K562 (cell line): ENCODE results near the gene HOXA4. TPM values are rescaled to one million over a fixed set of nuclear protein-coding genes. Genes with fewer than 3 reads are reported as not detected.

Experiments
- ATAC-seq: fragments of 200-7000 bp; cut with Tn5 transposase; 3 replicates; pipeline ENCODE4 v1.9.1; 2020; ENCODE audit warnings: moderate library complexity
- BruUV-seq: library from RNA; stranded (reverse); fragments of 400-500 nt; replicated peaks from 2 replicates; lab custom pipeline; 2021; lab: Mats Ljungman, UMichigan
- CTCF ChIA-PET: fragments of 300-600 bp; formaldehyde crosslinking; extraction: SDS; loops from one replicate; lab custom pipeline; 2021; ENCODE audit warnings: low intra/inter-chr PET ratio; lab: Yijun Ruan, JAX
- POLR2A ChIA-PET: fragments of 300-600, 350-650 bp; sonication (Branson Sonifier 250); formaldehyde crosslinking; extraction: SDS; loops from one replicate; lab custom pipeline; 2021; ENCODE audit warnings: antibody characterized with exemption, inconsistent platforms; lab: Yijun Ruan, JAX
- DNase-seq, 4 experiments: peaks; one replicate each; pipeline versions ENCODE4 v3.0.0 to v3.0.0-alpha.2; 2011 to 2018; ENCODE audit warnings: low spot score in 3 of 4, mixed read lengths in 3 of 4; ENCODE audit errors: extremely low read depth in 1 of 4
- FAIRE-seq: peaks from 2 replicates; lab custom pipeline; 2011; peaks lifted over from hg19 to GRCh38; lab: Jason Lieb, UNC
- H2AFZ ChIP-seq: 2 replicates; pipeline ENCODE4 v1.6.0; 2011; ENCODE audit warnings: low read depth, low read length, control low read depth, inconsistent platforms
- H3K27ac ChIP-seq: fragments of 200-600 bp; 3 replicates; pipeline ENCODE4 v1.8.0; 2011; ENCODE audit warnings: low read depth, mild to moderate bottlenecking, control low read depth, inconsistent platforms, low read length, moderate library complexity, mixed read lengths; ENCODE audit errors: extremely low read depth
- H3K27me3 ChIP-seq, 2 experiments: fragments of 300-600 bp in 1 of 2; 2 replicates in 1 of 2; 3 replicates in 1 of 2; pipeline versions ENCODE4 v1.6.0 to v1.8.0; 2011; ENCODE audit warnings: inconsistent platforms in 2 of 2, low read length in 2 of 2, mild to moderate bottlenecking in 1 of 2, mixed read lengths in 1 of 2, moderate library complexity in 1 of 2; ENCODE audit not compliant: control insufficient read depth in 2 of 2, insufficient read depth in 2 of 2
- H3K36me3 ChIP-seq: fragments of 300-600 bp; 3 replicates; pipeline ENCODE4 v1.8.0; 2011; ENCODE audit warnings: mild to moderate bottlenecking, low read length, inconsistent platforms; ENCODE audit not compliant: control insufficient read depth, insufficient read depth
- H3K4me1 ChIP-seq, 2 experiments: fragments of 200-600 bp in 1 of 2; replicated peaks in 1 of 2; 2 replicates in 1 of 2; 3 replicates in 1 of 2; pipeline versions ENCODE4 v1.5.1 to v1.8.0; 2011; ENCODE audit warnings: inconsistent platforms in 2 of 2, low read length in 2 of 2, mild to moderate bottlenecking in 1 of 2, mixed read lengths in 1 of 2, moderate library complexity in 1 of 2; ENCODE audit not compliant: control insufficient read depth in 2 of 2, insufficient read depth in 2 of 2
- H3K4me2 ChIP-seq: 2 replicates; pipeline ENCODE4 v1.6.1; 2011; ENCODE audit warnings: low read length, control low read depth, inconsistent platforms, mixed read lengths; ENCODE audit not compliant: insufficient read depth
- H3K4me3 ChIP-seq: fragments of 200-600 bp; sonication (generic), shearing (Covaris generic); 2 replicates; pipeline ENCODE4 v1.5.1; 2016; ENCODE audit warnings: control low read depth, inconsistent platforms
- H3K79me2 ChIP-seq: fragments of 200-600 bp; 3 replicates; pipeline ENCODE4 v1.8.0; 2011; ENCODE audit warnings: low read length, inconsistent platforms; ENCODE audit not compliant: control insufficient read depth, insufficient read depth
- H3K9ac ChIP-seq, 2 experiments: 2 replicates each; pipeline versions ENCODE4 v1.6.0 to v1.6.1; 2011; ENCODE audit warnings: low read depth in 2 of 2, low read length in 2 of 2, control low read depth in 1 of 2, inconsistent platforms in 1 of 2, mild to moderate bottlenecking in 1 of 2, mixed read lengths in 1 of 2; ENCODE audit not compliant: insufficient read depth in 1 of 2
- H3K9me1 ChIP-seq: one replicate; pipeline ENCODE4 v1.6.0; 2011; ENCODE audit warnings: inconsistent platforms, mild to moderate bottlenecking, low read length, moderate library complexity; ENCODE audit not compliant: control insufficient read depth, insufficient read depth
- H3K9me3 ChIP-seq: replicated peaks from 2 replicates; pipeline ENCODE4 v1.5.1; 2011; ENCODE audit warnings: low read depth, low read length, inconsistent platforms; ENCODE audit not compliant: control insufficient read depth, insufficient read depth
- H4K20me1 ChIP-seq: replicated peaks from 2 replicates; pipeline ENCODE4 v1.6.1; 2011; ENCODE audit warnings: low read length, inconsistent platforms, mixed read lengths; ENCODE audit not compliant: control insufficient read depth, insufficient read depth
- ILF3 ChIP-seq: fragments of 450-650 bp; IDR thresholded peaks from 2 replicates; pipeline ENCODE4 v1.6.1; 2018; ENCODE audit warnings: antibody characterized with exemption, mild to moderate bottlenecking, moderate library complexity, borderline replicate concordance
- MIER1 ChIP-seq: fragments of 450-650 bp; IDR thresholded peaks from 2 replicates; pipeline ENCODE4 v1.6.1; 2016; ENCODE audit warnings: antibody characterized with exemption, mild to moderate bottlenecking, low read depth
- RAD21 ChIP-seq, 2 experiments: fragments of 250-450 bp in 1 of 2; fragments of 450-650 bp in 1 of 2; sonication (Bioruptor Pico) in 1 of 2; formaldehyde crosslinking in 1 of 2; IDR thresholded peaks in 1 of 2; conservative IDR thresholded peaks in 1 of 2; 2 replicates each; pipeline versions ENCODE4 v1.4.0 to v1.8.0; 2020 to 2022; ENCODE audit warnings: mild to moderate bottlenecking in 2 of 2, moderate library complexity in 1 of 2
- SUPT5H ChIP-seq: fragments of 450-650 bp; IDR thresholded peaks from 2 replicates; pipeline ENCODE4 v1.6.1; 2016
- ZBTB33 ChIP-seq: sonication (generic); formaldehyde crosslinking; IDR thresholded peaks from 2 replicates; pipeline ENCODE4 v1.8.1; 2023; ENCODE audit warnings: mild to moderate bottlenecking, missing genetic modification reagents
- WGBS: fragments of 100-300 bp; shearing (Covaris generic); methylation state at CpG from one replicate; pipeline ENCODE4 v1.1.6; 2016; ENCODE audit warnings: low coverage, mixed read lengths; ENCODE audit not compliant: insufficient coverage; ENCODE audit errors: missing lambda C conversion rate; 5-methylcytosine and 5-hydroxymethylcytosine counted together
- in situ Hi-C: fragments of 300-500 bp; cut with MboI; formaldehyde crosslinking; loops from 4 replicates; pipeline ENCODE4 v1.15.0; 2018; ENCODE audit warnings: inconsistent platforms, mixed read lengths
- intact Hi-C: fragments of 100-400 bp; cut with micrococcal nuclease; formaldehyde crosslinking; loops from 2 replicates; pipeline ENCODE4 v1.14.2; 2022
- polyA plus RNA-seq, 8 experiments: library from polyadenylated mRNA; depleted of rRNA in 4 of 8; stranded (reverse) in 5 of 8; unstranded in 3 of 8; fragments of >200 nt; fragmentation: Nextera tagmentation in 2 of 8; fragmentation: Illumina TruSeq in 1 of 8; extraction: Ambion mirVana in 2 of 8; extraction: Trizol in 1 of 8; gene quantifications; 2 replicates each; pipeline versions ENCODE4 v1.2.1 to v1.2.3, GENCODE V29; 2011 to 2014; ENCODE audit warnings: inconsistent platforms in 1 of 8, missing spikeins in 1 of 8
- total RNA-seq, 7 experiments: library from RNA; depleted of rRNA in 6 of 7; stranded (reverse); fragments of >200 nt in 6 of 7; fragmentation: Illumina TruSeq in 2 of 7; extraction: Trizol in 2 of 7; gene quantifications; 2 replicates each; pipeline versions ENCODE4 v1.2.1 to v1.2.3, GENCODE V29; 2011 to 2021; ENCODE audit warnings: low replicate concordance in 1 of 7
- TF ChIP-seq, protein P1 (sequence below), 3 experiments: IDR thresholded peaks in 2 of 3; conservative IDR thresholded peaks in 1 of 3; 2 replicates each; pipeline ENCODE4 v1.5.1; 2011 to 2012; ENCODE audit warnings: low read length in 3 of 3, mild to moderate bottlenecking in 3 of 3, control low read depth in 2 of 3, improper control_type of control experiment in 1 of 3, inconsistent platforms in 1 of 3, low read depth in 1 of 3, mixed read lengths in 1 of 3, moderate library complexity in 1 of 3; ENCODE audit not compliant: insufficient read depth in 2 of 3

Gene HOXA4
- total and polyA plus RNA-seq, 9 of the 15 experiments (the other 6 are each of a cell fraction or from before 2014, with no cell fraction given), result not detected

DNA sequence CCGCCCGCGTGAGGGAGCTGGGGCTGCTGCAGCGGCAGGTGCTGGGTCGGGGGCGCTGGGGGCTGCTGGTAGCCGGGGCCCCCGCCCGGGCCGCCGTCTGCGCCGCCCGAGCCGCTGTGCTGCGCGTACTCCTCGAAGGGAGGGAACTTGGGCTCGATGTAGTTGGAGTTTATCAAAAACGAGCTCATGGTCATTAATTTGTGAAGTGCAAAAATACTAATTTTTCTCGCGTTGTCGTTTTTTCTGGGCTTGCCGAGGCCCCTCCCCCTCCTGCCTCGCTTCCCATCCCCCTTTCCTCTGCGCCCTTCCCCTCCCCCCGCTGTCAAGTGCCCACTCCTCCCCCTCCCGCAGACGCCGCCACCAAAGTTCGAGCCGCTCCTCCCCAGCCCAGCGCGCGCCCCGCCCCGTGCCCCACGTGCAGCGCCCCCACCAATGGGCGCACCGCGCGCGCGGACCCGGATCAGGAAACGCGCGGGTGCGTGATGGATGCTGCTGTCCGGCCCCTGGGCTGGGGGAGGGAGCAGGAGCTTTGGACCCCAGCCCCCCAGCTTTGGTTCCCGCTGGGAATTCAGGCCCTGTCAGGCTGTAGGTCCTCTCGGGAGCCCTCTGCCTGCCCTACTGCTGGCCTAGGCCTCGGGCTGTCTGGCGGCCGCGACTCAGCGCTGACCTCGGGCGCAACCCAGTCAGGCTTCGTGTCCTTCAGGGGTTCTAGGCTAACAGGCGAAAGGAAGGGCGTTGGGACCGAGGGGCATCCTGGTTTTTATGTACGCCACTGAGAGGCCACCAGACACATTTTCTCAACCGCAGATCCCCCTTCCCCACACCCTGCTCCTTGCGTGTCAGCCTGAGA, at the start of gene HOXA4 (continued):
- TF ChIP-seq ZBTB33 (CRISPR knock-in tag), result no peak
- TF ChIP-seq MIER1, result no peak
- TF ChIP-seq ILF3, result no peak
- TF ChIP-seq SUPT5H, result no peak

- H3K36me3 ChIP-seq, result no peaks in the 10 kb centered on the region
- no peak overlapping the region for H3K4me3 ChIP-seq
- H3K9me1 ChIP-seq, result no peaks in the 10 kb centered on the region
- intact Hi-C loops, result no loop called here
- 39% methylated on average over 38 of the region's 56 CpGs for WGBS
- H3K27ac ChIP-seq, result no peak overlapping the region
- BruUV-seq, result no TSS peak
- ATAC-seq (peak; percentile 94), FAIRE-seq (no peak), DNase-seq (peak; percentile 71 to 85 (median 81))
- POLR2A ChIA-PET, result no interaction called here
- H3K79me2 ChIP-seq, result no peaks in the 10 kb centered on the region
- in situ Hi-C loops, result no loop called here
- no peak overlapping the region for H3K4me2 ChIP-seq
- peaks cover 43 to 78% of the 10 kb centered on the region in 2 experiments for H3K27me3 ChIP-seq
- no peaks in the 10 kb centered on the region; the same call in 1 of the 2 replicates for H3K9me3 ChIP-seq
- H2AFZ ChIP-seq, result no peak overlapping the region
- peaks cover 0 to 19% of the 10 kb centered on the region in 2 experiments; a peak in 2 of 5 replicates for H3K4me1 ChIP-seq
- no peaks in the 10 kb centered on the region for H4K20me1 ChIP-seq
- CTCF ChIA-PET, result interaction anchor here (0.6 kb wide), 1 partner anchor 411 kb away, joined by 3 read pairs; no protein-coding TSS in a partner anchor
- no peak overlapping the region for H3K9ac ChIP-seq
- TF ChIP-seq RAD21 (CRISPR knock-in tag; conservative IDR thresholded peaks at IDR 0.05 in 1 of 2, IDR thresholded peaks at IDR 0.05 in 1 of 2), result peak; percentile 16 to 35; a peak in 2 of 4 replicates
- TF ChIP-seq, protein P1, sequence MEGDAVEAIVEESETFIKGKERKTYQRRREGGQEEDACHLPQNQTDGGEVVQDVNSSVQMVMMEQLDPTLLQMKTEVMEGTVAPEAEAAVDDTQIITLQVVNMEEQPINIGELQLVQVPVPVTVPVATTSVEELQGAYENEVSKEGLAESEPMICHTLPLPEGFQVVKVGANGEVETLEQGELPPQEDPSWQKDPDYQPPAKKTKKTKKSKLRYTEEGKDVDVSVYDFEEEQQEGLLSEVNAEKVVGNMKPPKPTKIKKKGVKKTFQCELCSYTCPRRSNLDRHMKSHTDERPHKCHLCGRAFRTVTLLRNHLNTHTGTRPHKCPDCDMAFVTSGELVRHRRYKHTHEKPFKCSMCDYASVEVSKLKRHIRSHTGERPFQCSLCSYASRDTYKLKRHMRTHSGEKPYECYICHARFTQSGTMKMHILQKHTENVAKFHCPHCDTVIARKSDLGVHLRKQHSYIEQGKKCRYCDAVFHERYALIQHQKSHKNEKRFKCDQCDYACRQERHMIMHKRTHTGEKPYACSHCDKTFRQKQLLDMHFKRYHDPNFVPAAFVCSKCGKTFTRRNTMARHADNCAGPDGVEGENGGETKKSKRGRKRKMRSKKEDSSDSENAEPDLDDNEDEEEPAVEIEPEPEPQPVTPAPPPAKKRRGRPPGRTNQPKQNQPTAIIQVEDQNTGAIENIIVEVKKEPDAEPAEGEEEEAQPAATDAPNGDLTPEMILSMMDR (IDR thresholded peaks at IDR 0.05 in 2 of 3, conservative IDR thresholded peaks at IDR 0.05 in 1 of 3; ENCODE audit: insufficient read depth in 2 of 3, low read depth in 1 of 3, low read length in 3 of 3), result peak; percentile 65 to 83 (median 77)
These were observed 49.2 kb upstream of the HOXA4 start for GRCh38 chr7:27179503-27180430.
